Prostate gland (tissue), 2 donors: ENCODE measurements around the gene SOBP. TPM values are rescaled to one million over a fixed set of nuclear protein-coding genes. Genes with fewer than 3 reads are reported as not detected.

ENCODE experiments used
- DNase-seq: peaks from one replicate; pipeline ENCODE4 v3.0.0-alpha.2; 2019; ENCODE audit warnings: low spot score
- H3K27ac ChIP-seq, 2 donors: fragments of 200-600 bp; sonication (generic); 2 replicates each; pipeline ENCODE4 v1.5.1; 2017 to 2019
- H3K27me3 ChIP-seq: fragments of 200-600 bp; sonication (generic); replicated peaks from 2 replicates; pipeline ENCODE4 v1.5.1; 2019; ENCODE audit not compliant: insufficient read depth
- H3K36me3 ChIP-seq, 2 donors: fragments of 200-600 bp; sonication (generic); 1 replicate in 1 of 2; 2 replicates in 1 of 2; pipeline versions ENCODE4 v1.5.1 to v1.8.1; 2017 to 2019
- H3K4me1 ChIP-seq: fragments of 200-600 bp; sonication (generic); replicated peaks from 2 replicates; pipeline ENCODE4 v1.5.1; 2019
- H3K4me3 ChIP-seq, 2 donors: fragments of 200-600 bp; sonication (generic); 2 replicates each; pipeline ENCODE4 v1.5.1; 2017 to 2019
- H3K9me3 ChIP-seq: fragments of 200-600 bp; sonication (generic); 2 replicates; pipeline ENCODE4 v1.5.1; 2017
- CTCF ChIP-seq, 4 experiments: fragments of 200-600 bp in 2 of 4; fragments of 450-650 bp in 2 of 4; sonication (generic) in 2 of 4; IDR thresholded peaks; 1 replicate in 3 of 4; 2 replicates in 1 of 4; pipeline ENCODE4 v1.5.1; 2016 to 2019; ENCODE audit warnings: antibody characterized with exemption in 4 of 4, mild to moderate bottlenecking in 2 of 4, moderate library complexity in 2 of 4
- POLR2A ChIP-seq: fragments of 450-650 bp; IDR thresholded peaks from one replicate; pipeline ENCODE4 v1.6.1; 2016; ENCODE audit warnings: antibody characterized with exemption, mild to moderate bottlenecking
- POLR2AphosphoS5 ChIP-seq: sonication (generic); formaldehyde crosslinking; IDR thresholded peaks from one replicate; pipeline ENCODE4 v1.6.1; 2017; ENCODE audit warnings: antibody characterized with exemption
- WGBS: methylation state at CpG from one replicate; pipeline ENCODE4 v1.1.5; 2018; 5-methylcytosine and 5-hydroxymethylcytosine counted together
- intact Hi-C: fragments of 100-400 bp; cut with DNase I; formaldehyde crosslinking; loops from one replicate; pipeline ENCODE4 v1.14.2; 2022
- total RNA-seq, 2 donors: library from RNA; depleted of rRNA; stranded (reverse); fragments of >200 nt; gene quantifications; one replicate each; pipeline ENCODE4 v1.1.0, GENCODE V29; 2016

SOBP gene
- total RNA-seq, 2 donors from 2014 or later = 15.8 to 23.3 TPM

GRCh38 chr6:107658920-107659865 is 169.3 kb downstream of the SOBP start:
- H3K27me3 ChIP-seq = no peaks in the 10 kb centered on the region
- peak overlapping the region in 1 of 2 donors; percentile 14 for H3K27ac ChIP-seq
- H3K9me3 ChIP-seq = no peaks in the 10 kb centered on the region
- WGBS = 62% methylated on average over 18 of the region's 18 CpGs
- DNase-seq = no peak
- H3K36me3 ChIP-seq = no peaks in the 10 kb centered on the region
- intact Hi-C loops = loop anchor here (5.0 kb wide), 1 partner anchor 167 kb away; the partner anchor contains the start of gene SOBP
- no peak overlapping the region for H3K4me3 ChIP-seq
- no peak for TF ChIP-seq POLR2A
- no peak for TF ChIP-seq CTCF (IDR thresholded peaks at IDR 0.05)
- no peaks in the 10 kb centered on the region for H3K4me1 ChIP-seq

- Histone ChIP-seq H3K4me1 (no peaks in the 10 kb centered on the region), H3K9me3 (no peaks in the 10 kb centered on the region), H3K27me3 (no peaks in the 10 kb centered on the region), H3K36me3 (no peaks in the 10 kb centered on the region), H3K4me3 (no peak overlapping the region), H3K27ac (peak overlapping the region in 1 of 2 donors; percentile 36)
- TF ChIP-seq CTCF (IDR thresholded peaks at IDR 0.05) (no peak), POLR2AphosphoS5 (no peak), POLR2A (no peak)
- 55% methylated on average over 11 of the region's 11 CpGs for WGBS
- intact Hi-C loops = loop anchor here (10.0 kb wide), 1 partner anchor 416 kb away; no protein-coding TSS in a partner anchor
- no peak for DNase-seq
Measured at GRCh38 chr6:107660839-107661238, 170.9 kb downstream of the SOBP start.

GRCh38 chr6:107661291-107661690 is 171.4 kb downstream of the SOBP start:
- intact Hi-C loops = loop anchor here (10.0 kb wide), 1 partner anchor 416 kb away; no protein-coding TSS in a partner anchor
- Histone ChIP-seq H3K27ac (peak overlapping the region in 1 of 2 donors; percentile 36), H3K36me3 (no peaks in the 10 kb centered on the region), H3K4me3 (no peak overlapping the region), H3K4me1 (no peaks in the 10 kb centered on the region), H3K27me3 (no peaks in the 10 kb centered on the region), H3K9me3 (no peaks in the 10 kb centered on the region)
- no peak for DNase-seq
- WGBS = 79% methylated on average over 7 of the region's 7 CpGs
- TF ChIP-seq POLR2AphosphoS5 (no peak), POLR2A (no peak), CTCF (IDR thresholded peaks at IDR 0.05) (no peak)

GRCh38 chr6:107662333-107662732 is 172.4 kb downstream of the SOBP start:
- no peak for TF ChIP-seq POLR2AphosphoS5
- no peak for TF ChIP-seq CTCF (IDR thresholded peaks at IDR 0.05)
- no peak for TF ChIP-seq POLR2A
- no peaks in the 10 kb centered on the region for H3K4me1 ChIP-seq
- no peak overlapping the region for H3K27ac ChIP-seq
- no peaks in the 10 kb centered on the region for H3K9me3 ChIP-seq
- no peaks in the 10 kb centered on the region for H3K27me3 ChIP-seq
- 68% methylated on average over 4 of the region's 4 CpGs for WGBS
- intact Hi-C loops = loop anchor here (10.0 kb wide), 1 partner anchor 418 kb away; no protein-coding TSS in a partner anchor
- DNase-seq = no peak
- no peaks in the 10 kb centered on the region for H3K36me3 ChIP-seq
- no peak overlapping the region for H3K4me3 ChIP-seq
